GM18951 (cell line): ENCODE results near the gene TF.
"Not testable (repeated sequence)": the region's sequence is repeated elsewhere in the genome, so short reads cannot be mapped to it uniquely, and the experiment has no call there.

ENCODE experiments used
- POLR2A ChIP-seq: IDR thresholded peaks from 4 replicates; pipeline ENCODE4 v1.6.1; 2011; ENCODE audit warnings: mild to moderate bottlenecking; ENCODE audit not compliant: insufficient read length, insufficient read depth; ENCODE audit errors: extremely low read depth
- in situ Hi-C: fragments of 300-500 bp; cut with MboI; formaldehyde crosslinking; loops from one replicate; pipeline ENCODE4 v1.12.0; 2022; ENCODE audit warnings: low sequenced_read_pairs, mixed read lengths, inconsistent platforms; ENCODE audit not compliant: unreplicated experiment

The TF gene

DNA sequence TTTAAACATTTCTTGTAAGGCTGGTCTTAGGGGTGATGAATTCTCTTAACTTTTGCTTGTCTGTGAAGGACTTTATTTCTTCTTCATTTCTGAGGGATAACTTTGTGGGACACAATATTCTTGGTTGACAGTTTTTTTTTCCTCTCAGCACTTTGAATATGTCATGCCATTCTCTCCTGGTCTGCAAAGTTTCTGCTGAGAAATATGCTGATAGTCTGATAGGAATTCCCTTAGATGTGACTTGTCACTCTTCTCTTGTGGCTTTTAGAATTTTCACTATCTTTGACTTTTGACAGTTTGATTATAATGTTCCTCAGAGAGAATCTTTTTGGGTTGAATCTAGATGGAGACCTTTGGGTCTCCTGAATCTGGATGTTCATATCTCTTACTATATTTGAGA, 23.3 kb upstream of the TF start:
- TF ChIP-seq POLR2A: no peak
- in situ Hi-C loops: no loop called here

DNA sequence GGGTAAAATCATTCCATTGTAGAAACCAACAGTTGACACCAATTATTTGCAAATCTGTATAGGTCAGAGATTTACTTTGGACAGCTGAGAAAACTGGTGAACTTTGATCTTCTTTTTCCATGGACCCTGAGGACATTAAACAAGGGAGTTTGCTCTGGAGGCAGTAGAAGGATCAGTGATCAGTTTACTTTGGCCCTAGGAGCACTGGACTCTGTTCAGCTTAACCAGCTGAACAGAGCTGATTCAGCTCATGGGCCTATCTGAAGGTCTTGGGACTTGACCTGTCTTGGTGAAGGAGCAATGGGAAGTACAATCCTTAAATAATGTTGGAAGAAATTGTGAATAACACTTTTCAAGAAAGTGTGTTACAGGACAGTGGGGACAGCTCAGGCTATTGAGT, 15.2 kb upstream of the TF start:
- in situ Hi-C loops: no loop called here
- no peak for TF ChIP-seq POLR2A

DNA sequence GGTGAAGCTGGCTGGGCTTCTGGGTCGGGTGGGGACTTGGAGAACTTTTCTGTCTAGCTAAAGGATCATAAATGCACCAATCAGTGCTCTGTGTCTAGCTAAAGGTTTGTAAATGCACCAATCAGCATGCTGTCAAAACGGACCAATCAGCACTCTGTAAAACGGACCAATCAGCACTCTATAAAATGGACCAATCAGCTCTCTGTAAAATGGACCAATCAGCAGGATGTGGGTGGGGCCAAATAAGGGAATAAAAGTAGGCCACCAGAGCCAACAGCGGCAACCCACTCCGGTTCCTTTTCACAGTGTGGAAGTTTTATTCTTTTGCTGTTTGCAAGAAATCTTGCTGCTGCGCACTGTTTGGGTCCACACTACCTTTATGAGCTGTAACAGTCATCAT, 14.0 kb upstream of the TF start:
- in situ Hi-C loops: not testable (repeated sequence)

DNA sequence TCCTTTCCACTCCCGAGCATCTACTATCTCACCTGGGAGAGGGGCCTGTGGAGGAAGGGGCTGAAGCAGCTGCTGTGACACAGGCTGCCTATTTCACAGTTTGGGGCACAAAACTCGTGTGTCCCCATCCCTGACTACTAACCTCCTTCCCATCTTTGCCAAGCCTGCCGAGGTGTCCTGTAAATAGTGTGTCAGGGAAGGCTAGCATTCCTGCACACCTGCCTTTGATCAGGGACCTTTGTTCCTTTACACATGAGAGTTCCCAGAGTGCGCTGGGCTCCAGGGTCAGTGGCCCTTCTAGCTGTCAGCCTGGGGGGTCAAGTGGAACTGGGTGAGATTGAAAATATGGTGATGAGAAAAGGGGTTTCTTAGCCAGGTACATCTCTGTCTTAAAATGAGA, 13.0 kb upstream of the TF start:
- in situ Hi-C loops: no loop called here
- TF ChIP-seq POLR2A: no peak

DNA sequence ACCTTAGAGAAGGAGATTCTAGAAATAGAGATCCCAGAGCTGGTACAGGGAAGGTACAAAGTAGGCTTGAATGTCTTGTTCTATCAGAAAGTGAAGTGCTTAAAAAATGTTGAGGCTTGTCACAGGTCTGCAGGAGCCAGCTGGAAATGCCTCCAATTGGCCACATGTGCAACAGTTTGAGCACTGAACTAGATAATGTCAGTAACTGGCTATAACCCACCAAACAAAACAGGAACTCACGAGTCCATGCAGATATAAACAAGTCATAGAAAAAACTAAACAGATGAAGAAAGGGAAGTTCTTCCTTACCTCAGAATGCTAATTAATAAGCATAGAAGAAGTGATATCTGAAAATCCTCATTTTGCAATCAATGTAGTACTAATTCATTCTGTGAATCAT, 11.9 kb upstream of the TF start:
- in situ Hi-C loops: no loop called here
- no peak for TF ChIP-seq POLR2A

DNA sequence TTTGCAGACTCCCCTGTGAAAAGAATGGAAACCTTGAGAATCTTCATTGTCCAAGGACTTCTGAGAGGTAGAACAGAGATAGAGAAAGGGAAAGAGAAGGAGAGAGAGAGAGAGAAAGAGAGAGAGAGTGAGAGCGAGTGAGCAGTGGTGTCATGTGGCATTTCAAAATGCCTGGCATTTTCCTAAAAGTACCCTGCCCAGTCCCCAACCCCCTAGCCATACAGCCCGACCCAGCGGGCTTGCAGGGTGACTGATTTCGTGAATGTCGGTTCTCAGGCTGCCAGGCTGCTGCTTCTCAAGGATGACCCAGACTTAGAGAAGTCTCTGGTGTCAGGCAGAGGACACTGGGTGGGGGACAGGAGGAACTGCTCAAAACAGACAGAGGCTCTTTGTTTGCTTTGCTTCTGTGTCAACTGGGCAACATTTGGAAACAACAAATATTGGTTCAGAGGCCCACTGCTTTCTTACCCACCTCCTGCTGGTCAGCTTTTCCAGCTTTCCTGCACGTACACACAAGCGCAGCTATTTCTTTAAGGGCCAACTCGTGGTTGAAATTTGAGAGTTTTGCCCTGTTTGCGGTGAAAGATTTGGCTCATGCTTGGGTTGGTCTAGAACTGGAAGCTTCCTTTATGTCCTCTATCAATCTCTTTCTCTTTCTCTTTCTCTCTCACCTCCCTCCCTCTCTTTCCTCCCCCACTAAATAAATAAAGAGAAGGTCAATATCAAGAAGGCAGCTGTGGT, 3.7 kb upstream of the TF start:
- no peak for TF ChIP-seq POLR2A
- in situ Hi-C loops: no loop called here

DNA sequence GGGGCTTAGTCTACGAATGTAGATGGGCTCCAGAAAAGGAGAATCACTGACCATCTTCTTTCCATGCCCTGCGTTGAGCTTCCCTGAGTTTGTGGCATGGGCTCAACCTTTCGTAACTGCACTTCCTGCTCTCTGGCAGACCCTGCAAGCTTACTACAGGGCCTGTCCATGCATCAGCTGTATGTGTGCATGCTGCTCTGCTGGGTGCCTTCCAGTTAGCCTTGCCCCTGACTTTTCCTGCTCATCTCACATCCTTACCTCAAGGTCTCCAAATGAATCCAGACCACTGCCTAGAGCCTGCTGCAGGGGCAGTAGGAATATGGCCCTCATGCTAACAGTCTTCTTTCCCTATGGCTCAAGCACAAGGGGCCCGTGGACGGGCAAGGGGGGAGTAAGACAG, 2.0 kb upstream of the TF start:
- no peak for TF ChIP-seq POLR2A
- in situ Hi-C loops: no loop called here

DNA sequence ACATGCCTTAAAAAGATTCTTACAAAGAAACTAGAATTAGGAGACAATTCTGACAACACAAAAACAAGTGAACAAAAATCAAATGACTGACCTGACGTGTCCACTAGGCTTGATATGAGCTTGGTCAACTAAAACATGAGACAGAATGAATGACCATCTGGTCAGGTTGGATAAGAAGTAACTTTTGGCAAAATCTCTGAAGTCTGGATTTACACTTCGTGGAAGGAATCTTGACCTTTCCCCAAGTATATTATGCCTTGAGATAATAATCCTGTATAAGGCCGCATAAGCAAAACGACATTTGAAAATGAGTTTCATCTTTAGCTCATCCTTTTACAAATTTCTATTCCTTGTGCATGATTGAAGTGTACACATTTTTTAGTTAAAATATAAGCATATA, 1.1 kb upstream of the TF start:
- in situ Hi-C loops: no loop called here
- no peak for TF ChIP-seq POLR2A

DNA sequence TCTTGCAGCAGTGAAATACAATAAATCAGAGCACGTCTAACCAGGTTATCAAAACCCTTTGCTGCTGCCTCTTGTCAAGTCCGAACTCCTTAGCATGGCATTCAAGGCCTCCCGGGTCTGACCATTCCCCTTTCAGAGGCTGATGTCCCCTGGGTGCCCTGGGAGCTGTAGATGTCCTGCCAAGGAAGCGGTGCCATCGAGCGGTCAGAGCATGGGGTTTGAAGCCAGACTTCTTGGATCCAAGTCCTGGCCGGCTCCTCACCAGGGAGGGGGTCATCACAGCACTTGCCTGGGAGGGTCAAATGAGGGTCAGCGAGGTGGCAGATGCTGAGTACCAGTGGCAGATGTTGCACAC, 496 bp downstream of the TF start:
- in situ Hi-C loops: no loop called here
- no peak for TF ChIP-seq POLR2A

DNA sequence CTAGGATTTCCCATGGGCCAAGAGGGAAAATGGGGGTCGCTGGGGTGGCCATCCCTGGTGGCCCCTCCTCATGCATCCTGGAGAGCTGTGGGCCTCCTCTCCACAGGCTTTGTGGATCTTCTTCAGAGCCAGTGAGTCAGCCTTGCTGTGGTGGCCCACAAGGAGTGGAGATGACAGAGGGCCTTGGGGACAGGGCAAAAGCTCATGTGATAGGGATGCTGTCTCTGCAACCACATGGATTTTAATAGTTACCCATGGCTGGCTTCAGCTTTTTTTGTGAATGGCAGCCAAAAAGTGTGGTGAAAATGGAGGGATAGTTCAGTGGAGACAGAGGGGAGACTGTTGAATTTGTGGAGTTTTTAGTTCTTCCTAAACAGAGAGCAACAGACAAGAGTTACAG, 1.2 kb downstream of the TF start:
- TF ChIP-seq POLR2A: no peak
- in situ Hi-C loops: no loop called here

DNA sequence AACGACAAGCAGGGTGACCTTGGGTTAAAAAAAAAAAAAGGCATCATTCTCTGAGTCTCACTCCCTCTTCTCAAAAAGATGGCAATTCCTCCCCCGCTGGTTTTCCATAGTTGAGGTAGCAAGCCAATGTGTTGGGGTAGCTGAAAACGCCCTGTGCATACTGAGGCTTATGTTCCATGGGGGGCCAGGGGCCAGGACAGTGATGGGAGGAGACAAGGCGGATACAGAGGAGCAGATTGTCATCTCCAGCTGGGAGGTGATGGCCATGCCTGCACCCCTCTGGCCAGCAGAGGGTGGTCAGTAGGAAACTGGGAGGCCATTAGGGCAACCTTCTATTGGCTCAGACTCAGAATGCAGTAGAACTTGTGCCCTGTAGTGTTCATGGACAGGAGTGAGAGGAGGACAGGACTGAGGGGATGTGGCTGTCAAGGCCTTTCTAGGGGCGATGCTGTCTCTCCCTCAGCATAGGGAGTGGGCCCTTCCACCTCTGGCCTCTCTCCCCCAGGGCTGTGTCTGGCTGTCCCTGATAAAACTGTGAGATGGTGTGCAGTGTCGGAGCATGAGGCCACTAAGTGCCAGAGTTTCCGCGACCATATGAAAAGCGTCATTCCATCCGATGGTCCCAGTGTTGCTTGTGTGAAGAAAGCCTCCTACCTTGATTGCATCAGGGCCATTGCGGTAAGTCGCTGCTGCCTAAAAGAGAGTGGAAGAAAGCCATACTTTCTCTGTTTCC, 1.9 kb downstream of the TF start:
- in situ Hi-C loops: no loop called here
- no peak for TF ChIP-seq POLR2A

DNA sequence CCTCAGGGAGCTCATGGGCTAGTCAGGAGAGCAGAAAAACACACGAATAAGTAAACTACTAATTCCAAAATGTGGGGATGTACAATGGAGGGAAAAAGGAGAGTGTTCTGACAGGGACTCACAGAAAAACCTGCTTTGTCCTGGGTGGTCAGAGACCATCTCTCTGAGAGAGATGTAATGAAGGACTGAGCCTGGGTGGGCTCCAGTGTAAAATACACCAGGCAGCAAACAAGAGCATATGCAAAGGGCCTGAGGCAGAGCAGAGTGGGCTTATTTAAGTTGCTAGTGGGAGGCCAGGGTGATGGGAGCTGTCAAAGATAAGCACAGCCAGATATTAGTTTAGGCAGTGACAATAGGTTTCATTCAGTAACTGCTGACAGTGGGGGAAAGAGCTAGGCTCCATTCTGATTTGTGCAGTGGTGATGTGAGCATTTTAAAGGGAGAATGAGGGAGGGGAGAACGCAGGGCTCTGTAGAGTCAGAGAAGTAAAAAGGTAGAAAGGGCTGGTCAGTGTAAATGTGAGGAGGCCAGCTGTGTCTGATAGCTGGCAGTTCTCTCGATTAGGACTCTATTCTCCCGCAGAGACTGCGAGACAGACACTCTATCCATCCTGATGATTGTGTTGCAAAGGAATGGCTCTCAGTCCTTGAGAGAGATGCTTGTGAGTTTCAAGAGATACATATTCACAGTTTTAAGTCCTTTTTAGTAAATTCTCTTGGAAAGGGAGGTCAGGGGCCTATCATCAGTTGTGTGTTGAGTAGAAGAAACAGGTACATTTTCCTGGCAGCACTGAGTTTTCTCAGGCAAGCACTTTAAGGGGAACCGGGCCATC, 3.5 kb downstream of the TF start:
- in situ Hi-C loops: no loop called here
- no peak for TF ChIP-seq POLR2A

DNA sequence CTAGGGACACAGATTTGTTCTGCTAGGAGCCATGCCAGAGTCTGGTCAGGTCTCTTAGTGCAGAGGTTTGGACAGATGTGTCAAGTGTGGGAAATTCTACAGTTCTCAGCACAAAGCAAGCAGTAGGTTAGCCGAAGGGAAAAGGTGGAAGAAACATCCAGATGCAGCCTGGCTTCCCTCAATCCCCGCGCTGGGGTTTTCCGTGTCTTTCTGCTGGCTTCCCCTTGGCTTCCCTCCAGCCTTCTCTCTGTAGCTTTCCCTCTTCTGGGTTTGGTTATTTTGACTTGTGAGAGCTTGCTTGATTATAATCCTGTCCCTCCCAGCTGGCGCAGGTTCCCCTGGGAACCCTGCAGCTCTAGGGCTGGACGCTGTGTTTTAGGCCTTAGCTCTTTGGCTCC, 4.1 kb downstream of the TF start:
- TF ChIP-seq POLR2A: no peak
- in situ Hi-C loops: no loop called here
